Liver (tissue), 9 donors: ENCODE data around the gene GIMAP6. TPM values are rescaled to one million over a fixed set of nuclear protein-coding genes. Genes with fewer than 3 reads are reported as not detected.
A peak's percentile ranks its signal among the peaks of the same experiment; 100 is the strongest.

ENCODE experiments used
- DNase-seq: peaks from one replicate; pipeline ENCODE4 v3.0.0-alpha.2; 2017; ENCODE audit warnings: low spot score
- H3K27ac ChIP-seq, 2 donors: one replicate each; pipeline ENCODE4 v1.7.0; 2013; ENCODE audit warnings: inconsistent platforms in 2 of 2, low read length in 2 of 2, control low read depth in 1 of 2, low read depth in 1 of 2, mild to moderate bottlenecking in 1 of 2
- H3K27me3 ChIP-seq, 4 donors: one replicate each; pipeline versions ENCODE4 v1.6.1 to v1.7.0; 2013; ENCODE audit warnings: low read length in 3 of 4, inconsistent platforms in 1 of 4, mild to moderate bottlenecking in 1 of 4, moderate library complexity in 1 of 4; ENCODE audit not compliant: control insufficient read depth in 4 of 4, insufficient read depth in 4 of 4
- H3K36me3 ChIP-seq, 4 donors: one replicate each; pipeline versions ENCODE4 v1.6.1 to v1.7.0; 2013; ENCODE audit warnings: low read length in 3 of 4, mild to moderate bottlenecking in 3 of 4, low read depth in 1 of 4, moderate library complexity in 1 of 4; ENCODE audit not compliant: control insufficient read depth in 4 of 4, insufficient read depth in 3 of 4
- H3K4me1 ChIP-seq, 4 donors: one replicate each; pipeline versions ENCODE4 v1.6.1 to v1.7.0; 2013; ENCODE audit warnings: low read length in 3 of 4, mild to moderate bottlenecking in 3 of 4, moderate library complexity in 1 of 4; ENCODE audit not compliant: control insufficient read depth in 4 of 4, insufficient read depth in 4 of 4
- H3K4me3 ChIP-seq, 3 donors: one replicate each; pipeline versions ENCODE4 v1.6.1 to v1.7.0; 2013; ENCODE audit warnings: low read length in 3 of 3, control low read depth in 1 of 3, low read depth in 1 of 3, mild to moderate bottlenecking in 1 of 3
- H3K9ac ChIP-seq, 2 donors: one replicate each; pipeline ENCODE4 v1.7.0; 2013; ENCODE audit warnings: low read length in 2 of 2, mild to moderate bottlenecking in 2 of 2, moderate library complexity in 2 of 2, control low read depth in 1 of 2, low read depth in 1 of 2
- H3K9me3 ChIP-seq, 4 donors: one replicate each; pipeline versions ENCODE4 v1.6.1 to v1.7.0; 2013; ENCODE audit warnings: low read length in 3 of 4; ENCODE audit not compliant: control insufficient read depth in 4 of 4
- ATF3 ChIP-seq: IDR thresholded peaks from 2 replicates; pipeline ENCODE4 v1.6.1; 2016; ENCODE audit warnings: antibody characterized with exemption
- CTCF ChIP-seq: fragments of 150-350 bp; IDR thresholded peaks from 2 replicates; pipeline ENCODE4 v1.5.1; 2017; ENCODE audit warnings: improper control_type of control experiment, low read depth, low read length; ENCODE audit not compliant: missing input control
- EGR1 ChIP-seq, 2 donors: IDR thresholded peaks; 2 replicates each; pipeline ENCODE4 v1.6.1; 2016 to 2018; ENCODE audit warnings: antibody characterized with exemption in 2 of 2, low read depth in 2 of 2
- FOXA2 ChIP-seq: IDR thresholded peaks from 2 replicates; pipeline ENCODE4 v1.6.1; 2016; ENCODE audit warnings: antibody characterized with exemption
- GABPA ChIP-seq, 2 donors: IDR thresholded peaks in 1 of 2; conservative IDR thresholded peaks in 1 of 2; 2 replicates each; pipeline ENCODE4 v1.6.1; 2016; ENCODE audit warnings: antibody characterized with exemption in 2 of 2, mild to moderate bottlenecking in 1 of 2, moderate library complexity in 1 of 2
- HNF4A ChIP-seq, 2 donors: conservative IDR thresholded peaks; 2 replicates each; pipeline ENCODE4 v1.6.1; 2016; ENCODE audit warnings: antibody characterized with exemption in 2 of 2, mild to moderate bottlenecking in 2 of 2
- HNF4G ChIP-seq: IDR thresholded peaks from 2 replicates; pipeline ENCODE4 v1.6.1; 2016; ENCODE audit warnings: antibody characterized with exemption
- JUND ChIP-seq, 2 donors: IDR thresholded peaks; 2 replicates each; pipeline ENCODE4 v1.6.1; 2016; ENCODE audit warnings: antibody characterized with exemption in 2 of 2
- MAX ChIP-seq: IDR thresholded peaks from 2 replicates; pipeline ENCODE4 v1.6.1; 2016; ENCODE audit warnings: antibody characterized with exemption
- RAD21 ChIP-seq, 2 donors: IDR thresholded peaks; 2 replicates each; pipeline ENCODE4 v1.6.1; 2016; ENCODE audit warnings: antibody characterized with exemption in 2 of 2, mild to moderate bottlenecking in 2 of 2
- SP1 ChIP-seq: IDR thresholded peaks from 2 replicates; pipeline ENCODE4 v1.6.1; 2018; ENCODE audit warnings: antibody characterized with exemption, mild to moderate bottlenecking
- TAF1 ChIP-seq: conservative IDR thresholded peaks from 2 replicates; pipeline ENCODE4 v1.6.1; 2016; ENCODE audit warnings: antibody characterized with exemption, mild to moderate bottlenecking
- YY1 ChIP-seq: IDR thresholded peaks from 2 replicates; pipeline ENCODE4 v1.6.1; 2016; ENCODE audit warnings: antibody characterized with exemption, mild to moderate bottlenecking
- ZBTB33 ChIP-seq: IDR thresholded peaks from 2 replicates; pipeline ENCODE4 v1.6.1; 2016; ENCODE audit warnings: antibody characterized with exemption
- WGBS: extraction: QIAGEN DNeasy Blood & Tissue Kit; methylation state at CpG from one replicate; pipeline ENCODE4 v1.1.7; 2013; 5-methylcytosine and 5-hydroxymethylcytosine counted together
- polyA plus RNA-seq, 2 donors: library from polyadenylated mRNA; stranded (reverse) in 1 of 2; unstranded in 1 of 2; fragments of 200-250 nt in 1 of 2; fragments of >200 nt in 1 of 2; fragmentation: Nextera tagmentation in 1 of 2; extraction: Ambion mirVana in 1 of 2; gene quantifications; one replicate each; pipeline versions ENCODE4 v1.2.1 to v1.2.3, GENCODE V29; 2013 to 2015
- total RNA-seq, 2 donors: library from RNA; depleted of rRNA; stranded (reverse); fragments of >200 nt; gene quantifications; one replicate each; pipeline ENCODE4 v1.2.3, GENCODE V29; 2014
- donor health status: healthy.
- donor health status: healthy.
- donor health status: healthy.
- donor health status: healthy.
- donor health status: healthy.

Gene GIMAP6
- total and polyA plus RNA-seq, 4 donors: 2.0 to 17.5 (median 11.9) TPM

GRCh38 chr7:150633926-150634325, 1.7 kb upstream of the GIMAP6 start:
- peak overlapping the region in 1 of 2 donors; percentile 12 for H3K27ac ChIP-seq
- no peak overlapping the region for H3K4me3 ChIP-seq
- no peaks in the 10 kb centered on the region for H3K27me3 ChIP-seq
- no peaks in the 10 kb centered on the region for H3K4me1 ChIP-seq
- TF ChIP-seq HNF4A (conservative IDR thresholded peaks at IDR 0.05) (no peak), CTCF (no peak), HNF4G (no peak), ZBTB33 (no peak), FOXA2 (no peak), ATF3 (no peak), MAX (no peak), JUND (IDR thresholded peaks at IDR 0.05) (no peak), EGR1 (IDR thresholded peaks at IDR 0.05; ENCODE audit: low read depth in 2 of 2) (no peak), TAF1 (no peak), YY1 (no peak), GABPA (IDR thresholded peaks at IDR 0.05 in 1 of 2, conservative IDR thresholded peaks at IDR 0.05 in 1 of 2) (no peak), RAD21 (IDR thresholded peaks at IDR 0.05) (no peak)
- no peak for DNase-seq
- H3K9me3 ChIP-seq: peaks cover 0 to 2% (median under 1%) of the 10 kb centered on the region in 4 donors
- WGBS: 24% methylated on average over 1 of the region's 1 CpG
- H3K36me3 ChIP-seq: no peaks in the 10 kb centered on the region
- H3K9ac ChIP-seq: no peak overlapping the region

- no peaks in the 10 kb centered on the region for H3K27me3 ChIP-seq
- H3K9ac ChIP-seq: peak overlapping the region; percentile 15 to 17
- TF ChIP-seq TAF1 (peak; percentile 20), GABPA (IDR thresholded peaks at IDR 0.05 in 1 of 2, conservative IDR thresholded peaks at IDR 0.05 in 1 of 2) (no peak), SP1 (no peak), RAD21 (IDR thresholded peaks at IDR 0.05) (peak in 1 of 2 donors; percentile 39)
- H3K9me3 ChIP-seq: no peaks in the 10 kb centered on the region
- DNase-seq: no peak
- H3K36me3 ChIP-seq: peaks cover 0 to 2% (median 0%) of the 10 kb centered on the region in 4 donors
- H3K27ac ChIP-seq: peak overlapping the region; percentile 56 to 73
- 66% methylated on average over 8 of the region's 8 CpGs for WGBS
- peak overlapping the region; percentile 25 to 62 (median 50) for H3K4me3 ChIP-seq
- no peaks in the 10 kb centered on the region for H3K4me1 ChIP-seq
Observed at GRCh38 chr7:150631084-150631826, 930 bp downstream of the GIMAP6 start.
